H1 (cell line): ENCODE measurements around the gene OSM. TPM values are rescaled to one million over a fixed set of nuclear protein-coding genes. Genes with fewer than 3 reads are reported as not detected.

Experiments
- CTCF ChIA-PET: fragments of 300-600 bp; sonication (Branson Sonifier 250); formaldehyde crosslinking; loops from one replicate; lab custom pipeline; 2021; ENCODE audit not compliant: partially characterized antibody; lab: Charles Lee
- POLR2A ChIA-PET: fragments of 300-600 bp; sonication (Branson Sonifier 250); formaldehyde crosslinking; loops from one replicate; lab custom pipeline; 2021; ENCODE audit warnings: inconsistent platforms; ENCODE audit not compliant: partially characterized antibody; lab: Charles Lee
- DNase-seq, 2 experiments: peaks; one replicate each; pipeline versions ENCODE4 v3.0.0 to v3.0.0-alpha.2; 2010 to 2022; ENCODE audit warnings: low spot score in 2 of 2, low read depth in 1 of 2, mixed read lengths in 1 of 2
- FAIRE-seq: peaks from 2 replicates; lab custom pipeline; 2011; peaks lifted over from hg19 to GRCh38; lab: Jason Lieb, UNC
- H2AFZ ChIP-seq: 2 replicates; pipeline ENCODE4 v1.8.1; 2012; ENCODE audit warnings: low read length, inconsistent platforms
- H2AK5ac ChIP-seq: 2 replicates; pipeline ENCODE4 v1.6.1; 2013; ENCODE audit warnings: low read depth, low read length
- H2BK120ac ChIP-seq: replicated peaks from 2 replicates; pipeline ENCODE3; 2013; ENCODE audit warnings: low read depth, low read length, inconsistent platforms
- H2BK12ac ChIP-seq: 2 replicates; pipeline ENCODE4 v1.6.1; 2013; ENCODE audit warnings: low read depth, low read length
- H2BK15ac ChIP-seq: 2 replicates; pipeline ENCODE4 v1.6.1; 2013; ENCODE audit warnings: low read length
- H2BK20ac ChIP-seq: 2 replicates; pipeline ENCODE4 v1.6.1; 2013; ENCODE audit warnings: low read length
- H2BK5ac ChIP-seq: 2 replicates; pipeline ENCODE4 v1.6.1; 2013; ENCODE audit warnings: low read depth, low read length
- H3K14ac ChIP-seq: 2 replicates; pipeline ENCODE4 v1.6.1; 2013; ENCODE audit warnings: inconsistent platforms; ENCODE audit not compliant: insufficient read length
- H3K18ac ChIP-seq: 2 replicates; pipeline ENCODE4 v1.6.1; 2013; ENCODE audit warnings: low read length; ENCODE audit errors: extremely low read depth
- H3K23ac ChIP-seq: 2 replicates; pipeline ENCODE4 v1.6.1; 2013; ENCODE audit warnings: inconsistent platforms; ENCODE audit not compliant: insufficient read length
- H3K23me2 ChIP-seq: 2 replicates; pipeline ENCODE4 v1.6.1; 2013; ENCODE audit warnings: low read depth, low read length
- H3K27ac ChIP-seq: 2 replicates; pipeline ENCODE4 v1.6.1; 2011; ENCODE audit warnings: low read depth, low read length, inconsistent platforms
- H3K27me3 ChIP-seq, 4 experiments: replicated peaks in 1 of 4; 1 replicate in 1 of 4; 2 replicates in 3 of 4; pipeline versions ENCODE4 v1.6.1 to v1.8.1; 2011 to 2013; ENCODE audit warnings: low read length in 3 of 4, mild to moderate bottlenecking in 3 of 4, inconsistent platforms in 2 of 4, mixed read lengths in 2 of 4, moderate library complexity in 1 of 4; ENCODE audit not compliant: control insufficient read depth in 3 of 4, insufficient read depth in 3 of 4; ENCODE audit errors: extremely low read depth in 1 of 4
- H3K36me3 ChIP-seq, 4 experiments: 2 replicates each; pipeline versions ENCODE4 v1.6.1 to v1.8.1; 2011 to 2013; ENCODE audit warnings: mild to moderate bottlenecking in 4 of 4, low read length in 3 of 4, moderate library complexity in 2 of 4, control low read depth in 1 of 4, inconsistent platforms in 1 of 4; ENCODE audit not compliant: insufficient read depth in 4 of 4, control insufficient read depth in 2 of 4
- H3K4ac ChIP-seq: replicated peaks from 2 replicates; pipeline ENCODE3; 2013; ENCODE audit warnings: low read length, low read depth, mixed read lengths, inconsistent platforms; ENCODE audit not compliant: insufficient read length
- H3K4me1 ChIP-seq, 4 experiments: replicated peaks in 1 of 4; 1 replicate in 1 of 4; 2 replicates in 3 of 4; pipeline versions ENCODE4 v1.6.1 to v1.8.1; 2011 to 2013; ENCODE audit warnings: low read length in 3 of 4, inconsistent platforms in 2 of 4, mixed read lengths in 1 of 4; ENCODE audit not compliant: insufficient read depth in 4 of 4, control insufficient read depth in 3 of 4
- H3K4me2 ChIP-seq, 2 experiments: 2 replicates each; pipeline versions ENCODE4 v1.6.1 to v1.8.1; 2011 to 2013; ENCODE audit warnings: low read depth in 2 of 2, low read length in 2 of 2, control low read depth in 1 of 2, inconsistent platforms in 1 of 2, mild to moderate bottlenecking in 1 of 2; ENCODE audit not compliant: insufficient read depth in 1 of 2
- H3K4me3 ChIP-seq, 4 experiments: fragments of 200-600, 300-600 bp in 1 of 4; sonication (generic), shearing (Covaris generic), sonication (Bioruptor Twin) in 1 of 4; 2 replicates each; pipeline versions ENCODE4 v1.5.1 to v1.8.1; 2011 to 2016; ENCODE audit warnings: low read length in 4 of 4, low read depth in 3 of 4, control low read depth in 2 of 4, inconsistent platforms in 2 of 4, mild to moderate bottlenecking in 2 of 4, mixed read lengths in 1 of 4, moderate library complexity in 1 of 4; ENCODE audit not compliant: insufficient read depth in 2 of 4; ENCODE audit errors: extremely low read depth in 1 of 4
- H3K56ac ChIP-seq: replicated peaks from 2 replicates; pipeline ENCODE3; 2013; ENCODE audit warnings: low read depth, mild to moderate bottlenecking, mixed read lengths, low read length, inconsistent platforms; ENCODE audit not compliant: insufficient read length
- H3K79me1 ChIP-seq: 2 replicates; pipeline ENCODE4 v1.6.1; 2013; ENCODE audit warnings: low read depth, low read length, control low read depth
- H3K79me2 ChIP-seq, 2 experiments: 2 replicates each; pipeline versions ENCODE4 v1.6.1 to v1.8.1; 2012 to 2013; ENCODE audit warnings: low read length in 2 of 2, mild to moderate bottlenecking in 2 of 2, inconsistent platforms in 1 of 2; ENCODE audit not compliant: insufficient read depth in 2 of 2, control insufficient read depth in 1 of 2
- H3K9ac ChIP-seq, 4 experiments: replicated peaks in 1 of 4; 1 replicate in 1 of 4; 2 replicates in 3 of 4; pipeline versions ENCODE4 v1.6.1 to v1.8.1; 2011 to 2013; ENCODE audit warnings: low read depth in 3 of 4, low read length in 3 of 4, control low read depth in 2 of 4, mild to moderate bottlenecking in 2 of 4, moderate library complexity in 2 of 4, inconsistent platforms in 1 of 4; ENCODE audit errors: extremely low read depth in 1 of 4
- H3K9me3 ChIP-seq, 2 experiments: 2 replicates each; pipeline versions ENCODE4 v1.6.1 to v1.8.1; 2012 to 2013; ENCODE audit warnings: mild to moderate bottlenecking in 2 of 2, moderate library complexity in 2 of 2, control low read depth in 1 of 2, inconsistent platforms in 1 of 2, low read depth in 1 of 2, low read length in 1 of 2, mixed read lengths in 1 of 2; ENCODE audit not compliant: insufficient read depth in 2 of 2
- H4K20me1 ChIP-seq, 2 experiments: replicated peaks in 1 of 2; 2 replicates each; pipeline versions ENCODE3 to v1.8.1; 2011 to 2013; ENCODE audit warnings: inconsistent platforms in 2 of 2, low read length in 2 of 2, mild to moderate bottlenecking in 1 of 2; ENCODE audit not compliant: insufficient read depth in 2 of 2, control insufficient read depth in 1 of 2
- H4K5ac ChIP-seq: 2 replicates; pipeline ENCODE4 v1.6.1; 2013; ENCODE audit warnings: low read length, low read depth, mixed read lengths, inconsistent platforms; ENCODE audit not compliant: insufficient read length
- H4K8ac ChIP-seq: 2 replicates; pipeline ENCODE4 v1.8.0; 2013; ENCODE audit warnings: mild to moderate bottlenecking, moderate library complexity, low read length, inconsistent platforms; ENCODE audit not compliant: insufficient read depth; ENCODE audit errors: extremely low read depth
- H4K91ac ChIP-seq: replicated peaks from 2 replicates; pipeline ENCODE3; 2013; ENCODE audit warnings: low read length, mixed read lengths, inconsistent platforms; ENCODE audit not compliant: insufficient read length
- HDAC6 ChIP-seq: IDR thresholded peaks from one replicate; pipeline ENCODE4 v1.7.1; 2012; ENCODE audit warnings: low read depth, mild to moderate bottlenecking, inconsistent platforms, low read length, moderate library complexity
- POLR2AphosphoS5 ChIP-seq: IDR thresholded peaks from 2 replicates; pipeline ENCODE4 v1.6.1; 2011; ENCODE audit warnings: low read depth, low read length
- WGBS, 2 experiments: shearing (Covaris generic) in 1 of 2; methylation state at CpG; one replicate each; pipeline versions ENCODE4 v1.1.6 to v1.1.7; 2013 to 2015; ENCODE audit warnings: low lambda C conversion rate in 2 of 2, mixed read lengths in 2 of 2, inconsistent platforms in 1 of 2, low coverage in 1 of 2, missing lambda C conversion rate in 1 of 2; ENCODE audit not compliant: insufficient replicate concordance in 2 of 2, insufficient coverage in 1 of 2, insufficient read length in 1 of 2; ENCODE audit errors: extremely low coverage in 1 of 2, missing lambda C conversion rate in 1 of 2; 5-methylcytosine and 5-hydroxymethylcytosine counted together
- polyA plus RNA-seq, 7 experiments: library from polyadenylated mRNA; depleted of rRNA in 3 of 7; stranded (reverse) in 5 of 7; unstranded in 2 of 7; fragments of >200 nt in 5 of 7; fragments of 200-250 nt in 2 of 7; gene quantifications; 1 replicate in 5 of 7; 2 replicates in 1 of 7; 4 replicates in 1 of 7; pipeline versions ENCODE4 v1.2.1 to v1.2.3, GENCODE V29; 2011 to 2013; ENCODE audit warnings: missing spikeins in 2 of 7, mixed read lengths in 2 of 7
- total RNA-seq: library from RNA; stranded (reverse); fragmentation: NEBNext Ultra II Directional; extraction: Animal tissue kit (Norgen Biotek cat#: 25700); gene quantifications from 2 replicates; pipeline ENCODE4 v1.2.1, GENCODE V29; 2021

Gene OSM
- total and polyA plus RNA-seq, 2 of the 8 experiments (the other 6 are each of a cell fraction or from before 2014, with no cell fraction given): not detected

GRCh38 chr22:30299322-30299721 is 32.7 kb upstream of the OSM start:
- H3K27me3 ChIP-seq: no peaks in the 10 kb centered on the region
- H3K9ac ChIP-seq: no peak overlapping the region
- no peak overlapping the region for H4K91ac ChIP-seq
- H2AFZ ChIP-seq: no peak overlapping the region
- POLR2A ChIA-PET: interaction anchor here (1.1 kb wide), 2 partner anchors 11 to 57 kb away, joined by 3 to 4 read pairs; partner anchors contain the start of genes CASTOR1, CCDC157 and SF3A1
- H3K79me2 ChIP-seq: no peaks in the 10 kb centered on the region
- CTCF ChIA-PET: interaction anchor here (0.9 to 5.7 kb wide), 4 partner anchors 8 to 29 kb away, joined by 4 to 31 read pairs (median 16); partner anchors contain the start of genes CASTOR1 and TBC1D10A
- no peak overlapping the region for H2BK15ac ChIP-seq
- no peaks in the 10 kb centered on the region for H4K20me1 ChIP-seq
- no peak overlapping the region for H2AK5ac ChIP-seq
- DNase-seq: no peak
- no peak overlapping the region for H4K8ac ChIP-seq
- H3K23me2 ChIP-seq: no peaks in the 10 kb centered on the region
- TF ChIP-seq HDAC6 (no peak), POLR2AphosphoS5 (no peak)
- H3K23ac ChIP-seq: no peak overlapping the region
- 94% methylated on average over 11 of the region's 13 CpGs; no CpG with 5 or more reads in 1 of the 2 experiments for WGBS, 2 experiments
- no peak for FAIRE-seq
- no peak overlapping the region for H3K27ac ChIP-seq
- no peak overlapping the region for H3K56ac ChIP-seq
- no peaks in the 10 kb centered on the region; a peak in 1 of 7 replicates for H3K4me1 ChIP-seq
- no peak overlapping the region for H2BK120ac ChIP-seq
- no peak overlapping the region for H3K4me2 ChIP-seq
- H3K4ac ChIP-seq: no peak overlapping the region
- no peaks in the 10 kb centered on the region for H3K9me3 ChIP-seq
- H3K18ac ChIP-seq: no peak overlapping the region
- no peaks in the 10 kb centered on the region for H3K36me3 ChIP-seq
- no peak overlapping the region for H2BK20ac ChIP-seq
- H3K79me1 ChIP-seq: no peaks in the 10 kb centered on the region
- no peak overlapping the region for H3K4me3 ChIP-seq
- no peak overlapping the region for H2BK12ac ChIP-seq
- H4K5ac ChIP-seq: no peak overlapping the region
- H2BK5ac ChIP-seq: no peak overlapping the region
- H3K14ac ChIP-seq: no peak overlapping the region
